ENCODE results near the gene ASCL1.

- TF ChIP-seq CTCF (IDR thresholded peaks at IDR 0.05) (no peak), POLR2A (IDR thresholded peaks at IDR 0.05) (no peak)
Observed at GRCh38 chr12:102962532-102962931, 5.1 kb downstream of the ASCL1 start.

Data from adrenal gland (tissue), 5 donors.